Suprapubic skin (tissue), 4 donors: ENCODE results near the gene NAT14. TPM values are rescaled to one million over a fixed set of nuclear protein-coding genes. Genes with fewer than 3 reads are reported as not detected.

Experiments used
- DNase-seq, 2 donors: peaks; one replicate each; pipeline ENCODE4 v3.0.0-alpha.2; 2019; ENCODE audit warnings: low spot score in 2 of 2
- H3K27ac ChIP-seq: fragments of 200-600 bp; sonication (generic); one replicate; pipeline ENCODE4 v1.5.1; 2019
- H3K27me3 ChIP-seq: fragments of 200-600 bp; sonication (generic); one replicate; pipeline ENCODE4 v1.5.1; 2019
- H3K36me3 ChIP-seq: fragments of 200-600 bp; sonication (generic); one replicate; pipeline ENCODE4 v1.5.1; 2019
- H3K4me1 ChIP-seq: fragments of 200-600 bp; sonication (generic); one replicate; pipeline ENCODE4 v1.5.1; 2019
- H3K4me3 ChIP-seq: fragments of 200-600 bp; sonication (generic); one replicate; pipeline ENCODE4 v1.5.1; 2019; ENCODE audit warnings: mild to moderate bottlenecking
- H3K9me3 ChIP-seq: fragments of 200-600 bp; sonication (generic); one replicate; pipeline ENCODE4 v1.5.1; 2019
- EP300 ChIP-seq: sonication (generic); formaldehyde crosslinking; IDR thresholded peaks from one replicate; pipeline ENCODE4 v1.6.1; 2017; ENCODE audit warnings: antibody characterized with exemption
- POLR2A ChIP-seq, 2 donors: fragments of 450-650 bp; IDR thresholded peaks; one replicate each; pipeline ENCODE4 v1.6.1; 2017; ENCODE audit warnings: antibody characterized with exemption in 2 of 2, mild to moderate bottlenecking in 2 of 2, moderate library complexity in 2 of 2
- POLR2AphosphoS5 ChIP-seq, 3 donors: sonication (generic); formaldehyde crosslinking; IDR thresholded peaks; one replicate each; pipeline ENCODE4 v1.6.1; 2017; ENCODE audit warnings: antibody characterized with exemption in 3 of 3
- WGBS: methylation state at CpG from one replicate; pipeline ENCODE4 v1.1.5; 2018; 5-methylcytosine and 5-hydroxymethylcytosine counted together
- total RNA-seq, 4 donors: library from RNA; depleted of rRNA; stranded (reverse); fragments of >200 nt; gene quantifications; one replicate each; pipeline ENCODE4 v1.1.0, GENCODE V29; 2016
- TF ChIP-seq, protein P1 (sequence below), 2 donors: fragments of 200-600 bp in 1 of 2; fragments of 450-650 bp in 1 of 2; sonication (generic) in 1 of 2; IDR thresholded peaks; one replicate each; pipeline ENCODE4 v1.5.1; 2016 to 2019; ENCODE audit warnings: antibody characterized with exemption in 2 of 2, mild to moderate bottlenecking in 1 of 2, moderate library complexity in 1 of 2

NAT14 gene
- total RNA-seq, 4 donors from 2014 or later, result 2.4 to 4.8 (median 4.0) TPM

GRCh38 chr19:55483706-55484592 lies 1.0 kb upstream of the NAT14 start:
- H3K9me3 ChIP-seq, result no peaks in the 10 kb centered on the region
- WGBS, result 88% methylated on average over 30 of the region's 46 CpGs
- peaks cover 24% of the 10 kb centered on the region for H3K36me3 ChIP-seq
- H3K27me3 ChIP-seq, result no peaks in the 10 kb centered on the region
- peaks cover 48% of the 10 kb centered on the region for H3K4me1 ChIP-seq
- TF ChIP-seq, protein P1, sequence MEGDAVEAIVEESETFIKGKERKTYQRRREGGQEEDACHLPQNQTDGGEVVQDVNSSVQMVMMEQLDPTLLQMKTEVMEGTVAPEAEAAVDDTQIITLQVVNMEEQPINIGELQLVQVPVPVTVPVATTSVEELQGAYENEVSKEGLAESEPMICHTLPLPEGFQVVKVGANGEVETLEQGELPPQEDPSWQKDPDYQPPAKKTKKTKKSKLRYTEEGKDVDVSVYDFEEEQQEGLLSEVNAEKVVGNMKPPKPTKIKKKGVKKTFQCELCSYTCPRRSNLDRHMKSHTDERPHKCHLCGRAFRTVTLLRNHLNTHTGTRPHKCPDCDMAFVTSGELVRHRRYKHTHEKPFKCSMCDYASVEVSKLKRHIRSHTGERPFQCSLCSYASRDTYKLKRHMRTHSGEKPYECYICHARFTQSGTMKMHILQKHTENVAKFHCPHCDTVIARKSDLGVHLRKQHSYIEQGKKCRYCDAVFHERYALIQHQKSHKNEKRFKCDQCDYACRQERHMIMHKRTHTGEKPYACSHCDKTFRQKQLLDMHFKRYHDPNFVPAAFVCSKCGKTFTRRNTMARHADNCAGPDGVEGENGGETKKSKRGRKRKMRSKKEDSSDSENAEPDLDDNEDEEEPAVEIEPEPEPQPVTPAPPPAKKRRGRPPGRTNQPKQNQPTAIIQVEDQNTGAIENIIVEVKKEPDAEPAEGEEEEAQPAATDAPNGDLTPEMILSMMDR (IDR thresholded peaks at IDR 0.05), result no peak
- no peak overlapping the region for H3K27ac ChIP-seq
- H3K4me3 ChIP-seq, result peak overlapping the region; percentile 61
- DNase-seq, result peak in 1 of 2 donors; percentile 67

DNA sequence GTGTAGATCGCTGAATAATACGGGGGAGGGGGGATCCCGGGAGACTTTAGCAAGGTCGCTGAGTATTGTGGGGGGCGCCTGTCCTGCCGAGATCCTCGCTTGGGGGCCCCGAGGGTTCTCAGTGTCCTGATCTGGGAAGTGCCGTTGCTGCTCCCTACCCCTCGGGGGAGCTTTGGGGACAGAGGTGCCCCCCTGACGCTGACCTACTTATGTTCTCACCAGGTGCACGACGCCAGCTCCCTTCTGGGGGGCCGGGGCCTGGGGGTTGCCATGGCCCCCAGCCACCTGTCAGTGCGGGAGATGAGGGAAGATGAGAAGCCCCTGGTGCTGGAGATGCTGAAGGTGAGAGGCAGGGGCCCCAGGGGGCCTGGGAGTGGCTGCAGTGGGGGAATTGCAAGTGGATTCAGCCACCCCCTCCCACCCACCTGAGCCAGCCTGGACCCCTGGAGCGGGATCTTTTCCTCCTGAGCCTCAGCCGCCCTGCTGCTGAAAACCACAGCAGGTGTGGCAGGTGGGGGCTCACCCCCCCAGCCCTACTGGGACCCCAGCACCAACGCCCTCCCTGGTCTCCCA lies 537 bp downstream of the NAT14 start:
- no peaks in the 10 kb centered on the region for H3K27me3 ChIP-seq
- peak overlapping the region; percentile 61 for H3K4me3 ChIP-seq
- peaks cover 24% of the 10 kb centered on the region for H3K36me3 ChIP-seq
- peak overlapping the region; percentile 83 for H3K27ac ChIP-seq
- WGBS, result 34% methylated on average over 15 of the region's 18 CpGs
- H3K9me3 ChIP-seq, result no peaks in the 10 kb centered on the region
- peaks cover 48% of the 10 kb centered on the region for H3K4me1 ChIP-seq
- DNase-seq, result peak in 1 of 2 donors; percentile 70
- TF ChIP-seq, protein P1 (IDR thresholded peaks at IDR 0.05), result no peak
- TF ChIP-seq POLR2AphosphoS5 (IDR thresholded peaks at IDR 0.05) (no peak), POLR2A (IDR thresholded peaks at IDR 0.05) (no peak), EP300 (no peak)

GRCh38 chr19:55486043-55486970 lies 1.3 kb downstream of the NAT14 start:
- DNase-seq, result peak in 1 of 2 donors; percentile 66
- H3K27ac ChIP-seq, result peak overlapping the region; percentile 83
- TF ChIP-seq, protein P1 (IDR thresholded peaks at IDR 0.05), result peak in 1 of 2 donors; percentile 19
- TF ChIP-seq POLR2AphosphoS5 (IDR thresholded peaks at IDR 0.05), result no peak
- WGBS, result 64% methylated on average over 9 of the region's 53 CpGs
- H3K36me3 ChIP-seq, result peaks cover 21% of the 10 kb centered on the region
- H3K27me3 ChIP-seq, result no peaks in the 10 kb centered on the region
- no peaks in the 10 kb centered on the region for H3K9me3 ChIP-seq
- H3K4me3 ChIP-seq, result peak overlapping the region; percentile 61
- H3K4me1 ChIP-seq, result peaks cover 53% of the 10 kb centered on the region

GRCh38 chr19:55486971-55487923 lies 2.3 kb downstream of the NAT14 start:
- peak in 1 of 2 donors; percentile 81 for DNase-seq
- Histone ChIP-seq H3K36me3 (peaks cover 11% of the 10 kb centered on the region), H3K4me1 (peaks cover 62% of the 10 kb centered on the region), H3K27ac (peak overlapping the region; percentile 83), H3K9me3 (no peaks in the 10 kb centered on the region), H3K27me3 (no peaks in the 10 kb centered on the region), H3K4me3 (peak overlapping the region; percentile 8)
- TF ChIP-seq EP300 (no peak), POLR2A (IDR thresholded peaks at IDR 0.05) (no peak), POLR2AphosphoS5 (IDR thresholded peaks at IDR 0.05) (no peak)
- TF ChIP-seq, protein P1 (IDR thresholded peaks at IDR 0.05), result no peak
- 21% methylated on average over 12 of the region's 27 CpGs for WGBS
